Esophagus mucosa (tissue), 1 donor: Measurements from ENCODE around the gene TMEM106A. TPM values are rescaled to one million over a fixed set of nuclear protein-coding genes. Genes with fewer than 3 reads are reported as not detected.
"Not testable (repeated sequence)": the region's sequence is repeated elsewhere in the genome, so short reads cannot be mapped to it uniquely, and the experiment has no call there.

ENCODE experiments used
- ATAC-seq: fragments of 200-7000 bp; cut with Tn5 transposase; one replicate; pipeline ENCODE4 v1.9.1; 2020
- total RNA-seq: library from RNA; stranded (reverse); gene quantifications from one replicate; pipeline ENCODE4 v1.2.4, GENCODE V29; 2023
- donor health status: DM: yes; HTN: yes; CAD: no.

TMEM106A gene
- 1.3 TPM for total RNA-seq

- peak; percentile 82 for ATAC-seq
Observed at GRCh38 chr17:43211480-43212402, at the start of gene TMEM106A. TSS of gene TMEM106A (plus strand) at chr17:43211875. CDS start at chr17:43213042, 1,167 bp downstream.

- ATAC-seq, result not testable (repeated sequence)
Observed at GRCh38 chr17:43165971-43166370, 45.7 kb upstream of the TMEM106A start.

- ATAC-seq, result peak; percentile 32
Observed at GRCh38 chr17:43169561-43170139, 42.0 kb upstream of the TMEM106A start.

- peak; percentile 93 for ATAC-seq
Observed at GRCh38 chr17:43170140-43170765, 41.4 kb upstream of the TMEM106A start.

GRCh38 chr17:43170766-43171585 is 40.7 kb upstream of the TMEM106A start, which contains the start of gene NBR1:
TSS of gene NBR1 (plus strand) at chr17:43171214. CDS start at chr17:43175800, 4,586 bp downstream.
- ATAC-seq, result peak; percentile 88

GRCh38 chr17:43171586-43172487 is 39.8 kb upstream of the TMEM106A start:
- peak; percentile 34 for ATAC-seq

GRCh38 chr17:43175213-43176118 is 36.2 kb upstream of the TMEM106A start:
- no peak for ATAC-seq

GRCh38 chr17:43176119-43176570 is 35.5 kb upstream of the TMEM106A start:
- ATAC-seq, result no peak

GRCh38 chr17:43183921-43184320 is 27.8 kb upstream of the TMEM106A start:
- ATAC-seq, result no peak

- ATAC-seq, result not testable (repeated sequence)
Observed at GRCh38 chr17:43186656-43187055, 25.0 kb upstream of the TMEM106A start.

GRCh38 chr17:43193251-43193650 is 18.4 kb upstream of the TMEM106A start:
- ATAC-seq, result no peak

GRCh38 chr17:43199633-43200032 is 12.0 kb upstream of the TMEM106A start:
- ATAC-seq, result no peak

- no peak for ATAC-seq
Observed at GRCh38 chr17:43200127-43200526, 11.5 kb upstream of the TMEM106A start.

- not testable (repeated sequence) for ATAC-seq
Observed at GRCh38 chr17:43203013-43203412, 8.7 kb upstream of the TMEM106A start.

- ATAC-seq, result no peak
Observed at GRCh38 chr17:43210576-43210975, 1.1 kb upstream of the TMEM106A start.

GRCh38 chr17:43211123-43211479 is 574 bp upstream of the TMEM106A start:
- no peak for ATAC-seq

- peak; percentile 27 for ATAC-seq
Observed at GRCh38 chr17:43212641-43213490, 1.2 kb downstream of the TMEM106A start.

- ATAC-seq, result no peak
Observed at GRCh38 chr17:43213545-43213944, 1.9 kb downstream of the TMEM106A start.

GRCh38 chr17:43215341-43215740 is 3.7 kb downstream of the TMEM106A start:
- no peak for ATAC-seq
